Measurements from ENCODE around the gene TNFRSF19. TPM values are rescaled to one million over a fixed set of nuclear protein-coding genes. Genes with fewer than 3 reads are reported as not detected.
A peak's percentile ranks its signal among the peaks of the same experiment; 100 is the strongest.

The TNFRSF19 gene
- total and polyA plus RNA-seq, 10 donors: 1.0 to 12.2 (median 3.8) TPM

GRCh38 chr13:23628250-23628649 lies 58.0 kb downstream of the TNFRSF19 start:
- peaks cover 0 to 10% (median 0%) of the 10 kb centered on the region in 7 donors for H3K27me3 ChIP-seq (replicated peaks in 1 of 7)
- H3K36me3 ChIP-seq: no peaks in the 10 kb centered on the region
- no peak for TF ChIP-seq POLR2A (IDR thresholded peaks at IDR 0.05)
- no peak for TF ChIP-seq POLR2AphosphoS5 (IDR thresholded peaks at IDR 0.05)
- no peak for TF ChIP-seq CTCF (IDR thresholded peaks at IDR 0.05 in 8 of 11, conservative IDR thresholded peaks at IDR 0.05 in 3 of 11)
- H3K27ac ChIP-seq: no peak overlapping the region
- no peak overlapping the region for H3K4me3 ChIP-seq
- intact Hi-C loops (cut with DNase I; ENCODE audit: low total_unique reads): no loop called here
- DNase-seq: no peak
- 84 to 94% (median 90%) methylated on average over 3 of the region's 3 CpGs for WGBS, 5 donors
- peaks cover 0 to 3% (median 0%) of the 10 kb centered on the region in 8 donors for H3K9me3 ChIP-seq
- H3K4me1 ChIP-seq: peaks cover 0 to 5% (median 0%) of the 10 kb centered on the region in 6 donors

GRCh38 chr13:23628765-23629565 lies 58.8 kb downstream of the TNFRSF19 start:
- TF ChIP-seq POLR2A (IDR thresholded peaks at IDR 0.05) (no peak), CTCF (IDR thresholded peaks at IDR 0.05 in 8 of 11, conservative IDR thresholded peaks at IDR 0.05 in 3 of 11) (no peak), POLR2AphosphoS5 (IDR thresholded peaks at IDR 0.05) (no peak)
- Histone ChIP-seq H3K4me1 (peaks cover 0 to 5% (median 0%) of the 10 kb centered on the region in 6 donors), H3K27me3 (replicated peaks in 1 of 7) (peaks cover 0 to 10% (median 0%) of the 10 kb centered on the region in 7 donors), H3K27ac (peak overlapping the region in 3 of 8 donors; percentile 6 to 23 (median 9)), H3K4me3 (no peak overlapping the region), H3K36me3 (no peaks in the 10 kb centered on the region), H3K9me3 (no peaks in the 10 kb centered on the region)
- intact Hi-C loops (cut with DNase I; ENCODE audit: low total_unique reads): no loop called here
- 79 to 100% (median 82%) methylated on average over 5 of the region's 5 CpGs for WGBS, 5 donors
- no peak for DNase-seq

- TF ChIP-seq CTCF (IDR thresholded peaks at IDR 0.05 in 8 of 11, conservative IDR thresholded peaks at IDR 0.05 in 3 of 11) (no peak), POLR2AphosphoS5 (IDR thresholded peaks at IDR 0.05) (no peak), POLR2A (IDR thresholded peaks at IDR 0.05) (no peak)
- intact Hi-C loops (cut with DNase I; ENCODE audit: low total_unique reads): no loop called here
- DNase-seq: no peak
- 83 to 94% (median 89%) methylated on average over 4 to 6 of the region's 6 CpGs for WGBS, 5 donors
- Histone ChIP-seq H3K9me3 (no peaks in the 10 kb centered on the region), H3K4me1 (peaks cover 0 to 5% (median 0%) of the 10 kb centered on the region in 6 donors), H3K4me3 (no peak overlapping the region), H3K27ac (peak overlapping the region in 3 of 8 donors; percentile 6 to 23 (median 9)), H3K36me3 (no peaks in the 10 kb centered on the region), H3K27me3 (replicated peaks in 1 of 7) (peaks cover 0 to 10% (median 0%) of the 10 kb centered on the region in 7 donors)
These were observed 59.5 kb downstream of the TNFRSF19 start for GRCh38 chr13:23629566-23630272.

Measured in spleen (tissue), 11 donors.